ENCODE results near the gene PLXNA3. TPM values are rescaled to one million over a fixed set of nuclear protein-coding genes. Genes with fewer than 3 reads are reported as not detected.
A peak's percentile ranks its signal among the peaks of the same experiment; 100 is the strongest.

The PLXNA3 gene
- total and polyA plus RNA-seq, 2 donors from 2014 or later = 4.9 to 40.5 TPM

GRCh38 chrX:154488336-154489075, 30.4 kb downstream of the PLXNA3 start:
- intact Hi-C loops (cut with DNase I) = no loop called here
- Histone ChIP-seq H3K9me3 (ENCODE audit: control insufficient read depth in 2 of 3, insufficient read depth in 1 of 3, low read length in 3 of 3) (no peaks in the 10 kb centered on the region), H3K9ac (ENCODE audit: low read length in 3 of 3) (no peak overlapping the region), H3K27me3 (ENCODE audit: control insufficient read depth, insufficient read depth, low read length) (no peaks in the 10 kb centered on the region), H3K4me1 (ENCODE audit: control insufficient read depth in 2 of 3, insufficient read depth in 2 of 3, low read depth in 1 of 3, low read length in 3 of 3) (peaks cover 0 to 23% (median 4%) of the 10 kb centered on the region in 3 donors), H3K4me3 (ENCODE audit: low read length in 3 of 3) (no peak overlapping the region), H3K36me3 (ENCODE audit: control insufficient read depth in 2 of 3, insufficient read depth in 3 of 3, low read length in 3 of 3) (peaks cover 0 to 4% (median 3%) of the 10 kb centered on the region in 3 donors), H3K27ac (ENCODE audit: low read depth in 2 of 2, low read length in 2 of 2) (no peak overlapping the region)
- DNase-seq = peak in 1 of 5 donors; percentile 71
- FAIRE-seq = no peak
- no peak for TF ChIP-seq CTCF (IDR thresholded peaks at IDR 0.05; ENCODE audit: borderline replicate concordance, extremely low read depth, insufficient read depth)

- no peak for DNase-seq
- Histone ChIP-seq H3K36me3 (ENCODE audit: control insufficient read depth in 2 of 3, insufficient read depth in 3 of 3, low read length in 3 of 3) (peaks cover 0 to 4% (median 3%) of the 10 kb centered on the region in 3 donors), H3K27me3 (ENCODE audit: control insufficient read depth, insufficient read depth, low read length) (no peaks in the 10 kb centered on the region), H3K27ac (ENCODE audit: low read depth in 2 of 2, low read length in 2 of 2) (peak overlapping the region in 1 of 2 donors; percentile 28), H3K9ac (ENCODE audit: low read length in 3 of 3) (no peak overlapping the region), H3K4me1 (ENCODE audit: control insufficient read depth in 2 of 3, insufficient read depth in 2 of 3, low read depth in 1 of 3, low read length in 3 of 3) (peaks cover 0 to 23% (median 4%) of the 10 kb centered on the region in 3 donors), H3K9me3 (ENCODE audit: control insufficient read depth in 2 of 3, insufficient read depth in 1 of 3, low read length in 3 of 3) (no peaks in the 10 kb centered on the region), H3K4me3 (ENCODE audit: low read length in 3 of 3) (peak overlapping the region in 1 of 3 donors; percentile 66)
- FAIRE-seq = no peak
- intact Hi-C loops (cut with DNase I) = no loop called here
- TF ChIP-seq CTCF (IDR thresholded peaks at IDR 0.05; ENCODE audit: borderline replicate concordance, extremely low read depth, insufficient read depth) = no peak
Measured at GRCh38 chrX:154489182-154489581, 31.1 kb downstream of the PLXNA3 start.

- intact Hi-C loops (cut with DNase I) = no loop called here
- H3K4me3 ChIP-seq (ENCODE audit: low read length in 3 of 3) = peak overlapping the region; percentile 44 to 66 (median 60)
- no peaks in the 10 kb centered on the region for H3K36me3 ChIP-seq (ENCODE audit: control insufficient read depth in 2 of 3, insufficient read depth in 3 of 3, low read length in 3 of 3)
- H3K4me1 ChIP-seq (ENCODE audit: control insufficient read depth in 2 of 3, insufficient read depth in 2 of 3, low read depth in 1 of 3, low read length in 3 of 3) = peaks cover 0 to 16% (median 4%) of the 10 kb centered on the region in 3 donors
- no peaks in the 10 kb centered on the region for H3K9me3 ChIP-seq (ENCODE audit: control insufficient read depth in 2 of 3, insufficient read depth in 1 of 3, low read length in 3 of 3)
- H3K27me3 ChIP-seq (ENCODE audit: control insufficient read depth, insufficient read depth, low read length) = no peaks in the 10 kb centered on the region
- no peak for TF ChIP-seq CTCF (IDR thresholded peaks at IDR 0.05; ENCODE audit: borderline replicate concordance, extremely low read depth, insufficient read depth)
- DNase-seq = peak in 4 of 5 donors; percentile 17 to 83 (median 45)
- no peak for FAIRE-seq
- H3K27ac ChIP-seq (ENCODE audit: low read depth in 2 of 2, low read length in 2 of 2) = peak overlapping the region; percentile 71 to 77
- H3K9ac ChIP-seq (ENCODE audit: low read length in 3 of 3) = peak overlapping the region in 2 of 3 donors; percentile 29 to 73
Measured at GRCh38 chrX:154490021-154490413, 31.9 kb downstream of the PLXNA3 start.
